Activated CD4-positive, alpha-beta T cell treated with anti-CD3 and anti-CD28 coated beads for 36 hours (primary cell): ENCODE data around the gene TMEM205. TPM values are rescaled to one million over a fixed set of nuclear protein-coding genes. Genes with fewer than 3 reads are reported as not detected.

ENCODE experiments used
- ATAC-seq: fragments of 200-7000 bp; cut with Tn5 transposase; one replicate; pipeline ENCODE4 v1.10.0; 2021; ENCODE audit warnings: mild to moderate bottlenecking, moderate library complexity
- CTCF ChIA-PET: fragments of 350-600 bp; sonication (Branson Sonifier 250); formaldehyde crosslinking; loops from one replicate; lab custom pipeline; 2021; ENCODE audit warnings: antibody characterized with exemption; lab: Charles Lee
- POLR2A ChIA-PET: fragments of 350-600 bp; sonication (Branson Sonifier 250); formaldehyde crosslinking; loops from one replicate; lab custom pipeline; 2021; ENCODE audit warnings: antibody characterized with exemption, inconsistent platforms; lab: Charles Lee
- DNase-seq: peaks from one replicate; pipeline ENCODE4 v3.0.0-alpha.2; 2020
- H3K27ac Mint-ChIP-seq: one replicate; pipeline ENCODE4 v1.8.0; 2021; ENCODE audit warnings: mixed read lengths
- H3K27me3 Mint-ChIP-seq: one replicate; pipeline ENCODE4 v1.8.0; 2021; ENCODE audit warnings: mixed read lengths
- H3K36me3 Mint-ChIP-seq: one replicate; pipeline ENCODE4 v1.8.0; 2021; ENCODE audit warnings: low read depth, mixed read lengths
- H3K4me1 Mint-ChIP-seq: one replicate; pipeline ENCODE4 v1.8.0; 2021; ENCODE audit warnings: mixed read lengths
- H3K4me3 Mint-ChIP-seq: one replicate; pipeline ENCODE4 v1.8.0; 2021; ENCODE audit warnings: mild to moderate bottlenecking, moderate library complexity, mixed read lengths
- H3K9me3 Mint-ChIP-seq: one replicate; pipeline ENCODE4 v1.8.0; 2021; ENCODE audit warnings: low read depth, mixed read lengths
- intact Hi-C, 2 experiments: fragments of 100-400 bp; cut with DNase I in 1 of 2; cut with micrococcal nuclease in 1 of 2; formaldehyde crosslinking; loops; one replicate each; pipeline versions ENCODE4 v1.14.2 to v1.15.1; 2022 to 2024; cut with DNase I, micrococcal nuclease
- total RNA-seq, 2 experiments: library from RNA; stranded (reverse); gene quantifications; one replicate each; pipeline ENCODE4 v1.2.3, GENCODE V29; 2021

Gene TMEM205
- 10 to 100 TPM; 28.0 to 32.6 TPM for total RNA-seq

DNA sequence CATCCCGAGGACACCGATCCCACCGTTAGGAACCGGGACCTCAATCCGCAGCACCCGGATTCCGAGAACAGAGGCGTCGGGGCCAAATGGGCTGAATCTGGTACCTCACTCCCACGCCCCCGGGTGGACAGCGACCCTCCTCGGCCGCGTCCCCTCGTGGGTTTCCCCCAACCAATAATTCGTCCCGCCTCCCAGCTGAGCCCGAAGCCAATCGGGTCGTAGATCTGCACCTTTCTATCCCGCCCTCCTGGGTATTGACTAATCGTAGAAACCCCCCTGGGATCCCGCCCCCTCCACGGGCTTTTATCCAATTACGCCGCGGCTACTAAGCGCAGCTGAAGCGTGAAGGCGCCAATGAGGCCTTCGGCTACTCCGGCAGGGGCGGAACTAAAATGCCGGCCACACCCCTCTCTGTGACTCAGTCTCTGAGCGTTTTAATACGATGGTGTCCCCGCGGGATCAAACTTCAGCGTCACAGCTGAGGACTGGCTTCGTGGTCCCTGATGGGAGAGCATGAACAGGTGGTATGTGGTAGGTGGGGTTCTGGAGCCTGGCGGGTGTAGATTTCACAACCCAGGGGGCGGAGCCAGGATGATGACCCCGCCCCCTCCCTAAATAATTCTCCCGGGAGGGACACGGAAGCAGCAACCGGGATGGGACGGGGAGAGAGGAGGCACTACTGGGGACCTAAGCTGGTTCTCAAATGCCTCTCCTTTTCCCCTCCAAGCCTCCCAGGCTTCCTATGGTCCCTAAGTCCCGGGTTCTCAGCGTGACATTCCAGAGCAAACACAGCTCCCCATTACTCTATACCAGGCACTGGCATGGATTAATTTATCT, at the start of gene TMEM205, which contains the start of gene CCDC159:
Gene TMEM205, minus strand, starts transcription at position 165 of the 837 bp plus-strand sequence. CDS start 649 bp downstream, outside the sequence.
Gene CCDC159, plus strand, starts transcription at position 416 of the 837 bp plus-strand sequence. Its CDS starts 88 bp downstream, at position 504.
- Mint-ChIP-seq H3K36me3 (peaks cover 11% of the 10 kb centered on the region), H3K4me1 (peaks cover 23% of the 10 kb centered on the region), H3K27me3 (no peaks in the 10 kb centered on the region), H3K4me3 (peak within 1 kb of the TSS; percentile 83), H3K9me3 (peaks cover 8% of the 10 kb centered on the region), H3K27ac (peak within 1 kb of the TSS; percentile 82)
- peak; percentile 99 for ATAC-seq
- intact Hi-C loops: loop anchor here (1.0 to 2.0 kb wide), 8 partner anchors 9 to 213 kb away; partner anchors contain the start of genes ODAD3 (in 2 of the 2), PLPPR2 (in 2 of the 2), PRKCSH (in 2 of the 2) and SWSAP1 (in 2 of the 2)
- DNase-seq: peak; percentile 99
- ChIA-PET POLR2A (interaction anchor here (0.6 to 1.3 kb wide), 3 partner anchors 28 to 162 kb away, joined by 4 to 6 read pairs (median 5); partner anchors contain the start of gene SWSAP1), CTCF (interaction anchor here (0.6 to 2.2 kb wide), 11 partner anchors 27 to 410 kb away, joined by 3 to 11 read pairs (median 3); partner anchors contain the start of genes EPOR and PRKCSH)

DNA sequence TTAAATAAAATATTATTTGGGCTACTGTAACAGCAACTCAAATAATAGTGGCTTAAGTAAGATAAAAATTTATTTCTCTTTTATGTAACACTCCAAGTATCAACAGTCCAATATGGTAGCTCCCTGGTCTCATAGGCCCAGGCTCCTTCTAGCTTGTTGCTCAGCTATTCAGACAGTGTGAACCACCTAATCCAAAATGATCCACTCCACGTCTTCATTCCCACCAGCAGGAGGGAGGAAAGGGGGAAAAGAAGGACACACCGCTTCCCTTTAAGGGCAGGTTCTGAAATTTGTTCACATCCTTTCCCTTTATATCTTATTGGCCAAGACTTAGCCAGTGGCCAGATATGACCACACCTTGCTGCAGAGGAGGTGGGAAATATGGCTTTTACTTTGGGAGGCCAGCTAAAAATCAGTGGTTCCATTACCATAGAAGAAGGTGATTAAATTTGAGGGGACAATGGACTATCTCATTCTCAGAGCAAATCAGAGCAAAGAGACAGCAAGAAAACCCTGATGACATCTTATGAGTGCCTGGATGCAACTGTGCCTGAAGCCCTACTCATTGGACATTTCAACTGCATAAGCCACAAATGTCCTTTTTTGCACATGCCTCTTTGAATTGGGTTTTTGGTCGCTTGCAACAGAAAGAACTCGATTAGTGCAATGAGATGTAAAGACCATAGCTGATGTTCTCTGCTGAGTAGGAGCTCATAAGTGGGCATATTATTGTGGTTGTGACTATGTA, 45.0 kb upstream of the TMEM205 start:
- no peaks in the 10 kb centered on the region for H3K36me3 Mint-ChIP-seq
- intact Hi-C loops: no loop called here
- no peak overlapping the region for H3K4me3 Mint-ChIP-seq
- peaks cover 3% of the 10 kb centered on the region for H3K27me3 Mint-ChIP-seq
- no peak overlapping the region for H3K27ac Mint-ChIP-seq
- H3K9me3 Mint-ChIP-seq: no peaks in the 10 kb centered on the region
- ATAC-seq: no peak
- POLR2A ChIA-PET: interaction anchor here (0.6 kb wide), 1 partner anchor 677 kb away, joined by 5 read pairs; no protein-coding TSS in a partner anchor
- peaks cover 4% of the 10 kb centered on the region for H3K4me1 Mint-ChIP-seq
- no peak for DNase-seq
- CTCF ChIA-PET: interaction anchor here (0.5 to 2.2 kb wide), 4 partner anchors 10 to 52 kb away, joined by 4 to 9 read pairs (median 4); partner anchors contain the start of gene SWSAP1

DNA sequence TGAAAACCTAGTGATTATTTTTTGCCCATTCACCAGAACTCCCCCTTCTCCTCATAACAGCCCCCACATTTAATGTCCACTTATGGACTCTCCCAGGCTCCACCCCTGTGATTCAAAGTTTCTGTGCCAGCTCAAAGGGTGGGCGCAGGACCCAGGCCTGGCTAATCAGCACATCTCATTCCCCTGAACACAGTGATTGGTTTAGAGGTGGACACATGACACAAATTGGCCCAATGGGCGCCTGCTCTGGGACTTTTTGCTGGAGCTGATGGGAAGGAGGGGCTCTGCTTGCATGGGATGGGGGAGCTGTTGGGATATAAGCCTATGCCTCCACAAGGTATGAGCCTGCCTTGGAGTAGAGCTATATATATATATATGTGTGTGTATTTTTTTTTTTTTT, 44.3 kb upstream of the TMEM205 start:
- Mint-ChIP-seq H3K27me3 (peaks cover 3% of the 10 kb centered on the region), H3K27ac (no peak overlapping the region), H3K4me3 (no peak overlapping the region), H3K36me3 (no peaks in the 10 kb centered on the region), H3K9me3 (no peaks in the 10 kb centered on the region), H3K4me1 (peaks cover 4% of the 10 kb centered on the region)
- DNase-seq (no peak), ATAC-seq (no peak)
- intact Hi-C loops: no loop called here
- CTCF ChIA-PET: interaction anchor here (0.5 to 2.2 kb wide), 3 partner anchors 9 to 53 kb away, joined by 4 to 9 read pairs (median 4); partner anchors contain the start of gene SWSAP1
- POLR2A ChIA-PET: no interaction called here

DNA sequence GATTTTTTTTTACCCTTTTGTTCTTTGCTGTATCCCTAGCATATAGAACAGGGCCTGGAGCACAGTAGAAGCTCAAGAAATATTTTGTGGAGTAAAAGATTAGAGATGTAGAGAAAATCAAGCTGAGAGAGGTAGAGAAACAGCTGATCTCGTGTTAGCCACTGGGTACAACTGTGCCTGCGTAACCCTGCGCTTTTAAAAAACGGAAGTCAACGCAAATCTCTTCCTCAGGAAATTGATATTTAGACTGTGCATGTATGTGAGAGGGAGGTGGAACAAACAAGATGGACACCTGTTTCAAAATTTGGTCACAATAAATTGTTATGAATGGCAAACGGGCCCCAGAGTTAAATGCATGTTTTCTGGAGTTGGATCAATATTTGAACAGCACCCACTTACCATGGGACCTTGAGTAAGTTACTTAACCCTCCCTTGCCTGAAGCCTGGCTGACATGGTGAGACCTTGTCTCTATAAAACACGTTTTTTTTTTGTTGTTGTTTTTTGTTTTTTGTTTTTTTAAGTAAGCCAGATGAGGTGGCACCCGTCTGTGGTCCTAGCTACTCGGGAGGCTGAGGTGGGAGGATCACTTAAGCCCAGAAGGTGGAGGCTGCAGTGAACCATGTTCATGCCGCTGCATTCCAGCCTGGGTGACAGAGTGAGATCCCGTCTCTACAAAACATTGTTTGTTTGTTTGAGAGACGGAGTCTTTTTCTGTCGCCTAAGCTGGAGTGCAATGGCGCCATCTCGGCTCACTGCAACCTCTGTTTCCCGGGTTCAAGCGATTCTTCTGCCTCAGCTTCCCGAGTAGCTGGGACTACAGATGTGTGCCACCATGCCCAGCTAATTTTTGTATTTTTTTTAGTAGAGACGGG, 41.3 kb upstream of the TMEM205 start:
- Mint-ChIP-seq H3K36me3 (no peaks in the 10 kb centered on the region), H3K9me3 (no peaks in the 10 kb centered on the region), H3K4me3 (no peak overlapping the region), H3K27ac (no peak overlapping the region), H3K27me3 (peaks cover 10% of the 10 kb centered on the region), H3K4me1 (peaks cover 11% of the 10 kb centered on the region)
- CTCF ChIA-PET: interaction anchor here (0.6 to 0.7 kb wide), 2 partner anchors 15 to 355 kb away, joined by 3 read pairs; no protein-coding TSS in a partner anchor
- intact Hi-C loops: no loop called here
- POLR2A ChIA-PET: no interaction called here
- DNase-seq: no peak
- peak; percentile 13 for ATAC-seq

DNA sequence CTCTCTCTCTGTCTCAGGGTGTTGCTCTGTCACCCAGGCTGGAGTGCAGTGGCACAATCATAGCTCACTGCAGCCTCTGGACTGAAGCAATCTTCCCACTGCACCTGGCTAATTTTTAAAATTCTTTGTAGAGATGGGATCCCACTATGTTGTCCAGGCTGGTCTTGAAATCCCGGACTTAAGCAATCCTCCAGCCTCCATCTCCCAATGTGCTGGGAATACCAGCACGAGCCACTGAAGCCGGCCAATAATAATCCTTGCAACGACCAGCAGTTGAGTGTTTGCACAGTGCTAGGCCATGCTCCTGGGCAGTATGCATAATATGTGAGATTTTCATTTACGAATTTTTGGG, 38.7 kb upstream of the TMEM205 start:
- DNase-seq (no peak), ATAC-seq (no peak)
- Mint-ChIP-seq H3K4me3 (no peak overlapping the region), H3K36me3 (peaks cover 2% of the 10 kb centered on the region), H3K9me3 (no peaks in the 10 kb centered on the region), H3K4me1 (peaks cover 26% of the 10 kb centered on the region), H3K27me3 (peaks cover 14% of the 10 kb centered on the region), H3K27ac (no peak overlapping the region)
- ChIA-PET POLR2A (no interaction called here), CTCF (no interaction called here)
- intact Hi-C loops: loop anchor here (5.0 kb wide), 2 partner anchors 38 to 253 kb away; no protein-coding TSS in a partner anchor

DNA sequence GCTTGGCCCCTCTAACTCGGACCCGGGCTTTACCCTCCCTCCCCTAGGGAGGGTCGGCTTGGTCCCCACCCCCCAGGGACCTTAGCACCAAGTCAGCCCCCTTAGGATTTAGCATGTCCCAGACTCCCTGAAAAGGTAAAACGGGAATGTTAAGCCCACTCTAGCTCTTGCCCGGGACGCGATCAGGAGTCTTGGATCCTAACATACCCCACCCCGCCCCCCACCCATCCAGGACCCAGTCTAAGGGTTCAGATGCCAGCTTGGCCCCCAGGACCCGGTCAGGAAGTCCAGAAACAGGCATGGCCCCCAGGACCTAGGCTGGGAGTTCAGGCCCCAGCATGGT, 37.6 kb upstream of the TMEM205 start:
- POLR2A ChIA-PET: interaction anchor here (0.7 kb wide), 1 partner anchor 1769 kb away, joined by 3 read pairs; no protein-coding TSS in a partner anchor
- no peak overlapping the region for H3K27ac Mint-ChIP-seq
- peaks cover 2% of the 10 kb centered on the region for H3K36me3 Mint-ChIP-seq
- DNase-seq (no peak), ATAC-seq (no peak)
- peaks cover 31% of the 10 kb centered on the region for H3K4me1 Mint-ChIP-seq
- H3K9me3 Mint-ChIP-seq: no peaks in the 10 kb centered on the region
- H3K4me3 Mint-ChIP-seq: peak overlapping the region; percentile 75
- intact Hi-C loops: loop anchor here (5.0 kb wide), 2 partner anchors 39 to 254 kb away; no protein-coding TSS in a partner anchor
- H3K27me3 Mint-ChIP-seq: peaks cover 14% of the 10 kb centered on the region
- CTCF ChIA-PET: interaction anchor here (0.6 to 4.5 kb wide), 15 partner anchors 9 to 186 kb away, joined by 3 to 24 read pairs (median 4); partner anchors contain the start of genes CCDC159, ELOF1, SWSAP1 and TMEM205

DNA sequence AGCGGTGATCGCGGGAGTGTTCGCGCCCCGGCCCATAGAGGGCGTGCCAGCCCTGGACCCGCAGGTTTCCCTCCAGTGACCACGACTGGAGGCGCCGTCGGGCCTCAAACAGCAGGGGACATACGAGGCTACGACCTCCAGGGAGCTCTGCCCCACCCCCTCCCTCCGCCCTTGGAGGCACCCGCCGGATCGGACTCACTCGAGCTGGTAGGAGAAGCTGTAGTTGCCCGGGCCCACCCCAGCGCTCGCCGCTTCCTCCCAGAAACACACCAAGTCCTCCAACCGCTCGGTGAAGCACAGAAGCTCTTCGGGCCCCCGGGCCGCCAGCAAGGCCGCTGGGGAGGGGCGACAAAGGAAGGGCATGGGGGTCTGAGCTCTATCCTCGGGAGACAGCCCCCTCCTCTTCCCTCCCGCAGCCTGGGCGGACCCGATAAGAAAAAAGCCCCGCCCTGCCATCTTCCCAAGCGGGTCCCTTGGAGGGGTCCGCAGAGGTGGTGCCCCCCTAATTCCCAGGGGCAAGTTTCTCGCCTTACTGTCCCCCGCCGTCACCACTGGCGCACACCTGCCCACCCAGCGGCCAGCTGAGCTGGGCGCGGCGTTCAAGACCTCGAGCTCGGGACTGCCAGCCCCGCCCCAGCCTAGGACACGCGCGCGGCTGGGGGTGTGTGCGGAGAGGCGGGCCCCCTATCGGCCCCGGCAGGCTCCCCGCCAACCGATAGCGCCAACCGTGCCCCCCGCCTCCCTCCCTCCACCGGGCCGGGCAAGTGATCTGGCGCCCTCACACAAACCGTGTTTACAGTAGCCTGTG, 37.0 kb upstream of the TMEM205 start:
- H3K4me3 Mint-ChIP-seq: peak overlapping the region; percentile 75
- ATAC-seq: no peak
- CTCF ChIA-PET: interaction anchor here (0.6 to 4.5 kb wide), 15 partner anchors 8 to 429 kb away, joined by 3 to 24 read pairs (median 4); partner anchors contain the start of genes CCDC159, ELOF1, SWSAP1 and TMEM205
- H3K27me3 Mint-ChIP-seq: peaks cover 14% of the 10 kb centered on the region
- H3K4me1 Mint-ChIP-seq: peaks cover 35% of the 10 kb centered on the region
- peaks cover 2% of the 10 kb centered on the region for H3K36me3 Mint-ChIP-seq
- POLR2A ChIA-PET: interaction anchor here (0.6 to 0.7 kb wide), 2 partner anchors 53 to 1768 kb away, joined by 3 to 5 read pairs; no protein-coding TSS in a partner anchor
- no peak overlapping the region for H3K27ac Mint-ChIP-seq
- DNase-seq: peak; percentile 73
- H3K9me3 Mint-ChIP-seq: no peaks in the 10 kb centered on the region
- intact Hi-C loops: loop anchor here (5.0 kb wide), 2 partner anchors 39 to 254 kb away; no protein-coding TSS in a partner anchor

DNA sequence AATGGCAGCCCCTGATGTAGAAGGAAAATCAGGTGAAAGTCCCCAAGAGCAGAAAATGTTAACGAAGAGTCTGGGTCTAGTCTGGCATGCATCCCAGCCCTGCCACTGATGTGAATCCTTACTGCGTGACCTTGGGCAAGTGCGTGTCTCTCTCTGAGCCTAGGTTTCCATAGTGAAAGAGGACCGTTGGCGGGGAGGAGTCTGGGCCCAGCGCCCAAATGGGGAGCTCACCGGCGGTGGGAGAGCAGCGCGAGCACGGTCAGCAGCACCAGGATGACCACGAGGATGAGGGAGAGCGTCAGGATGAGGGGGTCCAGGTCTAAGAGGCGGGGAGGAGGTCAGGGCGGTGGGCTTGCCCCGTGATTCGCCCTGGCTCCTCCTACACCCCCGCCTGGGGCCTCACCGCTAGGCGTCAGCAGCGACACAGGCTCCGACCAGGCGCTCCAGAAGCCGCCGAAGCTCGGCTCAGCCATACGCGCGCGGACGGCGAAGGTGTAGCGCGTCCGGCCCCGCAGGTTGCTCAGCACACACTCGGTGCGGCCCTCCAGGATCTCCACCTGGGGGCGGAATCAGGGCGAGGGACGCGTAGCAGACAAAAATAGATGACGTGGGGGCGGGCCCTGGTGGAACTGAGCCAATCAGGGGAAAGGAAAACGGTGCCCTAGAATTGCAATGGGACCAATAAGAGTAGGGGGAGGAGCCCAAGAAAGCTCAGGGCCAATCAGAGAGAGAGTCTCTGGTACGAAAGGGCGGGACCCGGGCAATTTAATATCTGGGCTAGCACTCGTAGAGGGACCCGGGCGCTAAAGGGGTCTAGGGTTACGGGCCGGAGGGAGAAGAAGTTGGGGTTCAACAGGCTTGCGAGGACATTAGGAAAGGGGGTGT, 34.8 kb upstream of the TMEM205 start:
- CTCF ChIA-PET: interaction anchor here (0.5 to 4.5 kb wide), 29 partner anchors 10 to 1291 kb away, joined by 3 to 24 read pairs (median 3); partner anchors contain the start of genes CCDC159, ODAD3, PRKCSH and RAB3D
- H3K36me3 Mint-ChIP-seq: peaks cover 9% of the 10 kb centered on the region
- H3K27me3 Mint-ChIP-seq: peaks cover 14% of the 10 kb centered on the region
- peak overlapping the region; percentile 75 for H3K4me3 Mint-ChIP-seq
- H3K4me1 Mint-ChIP-seq: peaks cover 46% of the 10 kb centered on the region
- H3K27ac Mint-ChIP-seq: peak overlapping the region; percentile 93
- POLR2A ChIA-PET: interaction anchor here (0.6 to 1.3 kb wide), 7 partner anchors 25 to 776 kb away, joined by 3 to 6 read pairs (median 4); partner anchors contain the start of genes CCDC159, ODAD3, PRKCSH and TMED1
- DNase-seq (peak; percentile 97), ATAC-seq (peak; percentile 86)
- no peaks in the 10 kb centered on the region for H3K9me3 Mint-ChIP-seq
- intact Hi-C loops: loop anchor here (1.0 to 5.0 kb wide), 13 partner anchors 25 to 510 kb away; partner anchors contain the start of genes ODAD3 (in 2 of the 2), PRKCSH (in 2 of the 2), CARM1 (in 1 of the 2) and CCDC159 (in 1 of the 2)
